Dendritic cell treated with granulocyte-macrophage colony-stimulating factor and Interleukin-4, amounts not matched to agents 40 ng/mL and 50 ng/mL, for 4 days (primary cell): ENCODE results near the gene TRIM33.
"Not testable (repeated sequence)": the region's sequence is repeated elsewhere in the genome, so short reads cannot be mapped to it uniquely, and the experiment has no call there.

Experiments
- H3K27ac Mint-ChIP-seq: one replicate; pipeline ENCODE4 v1.8.0; 2022; ENCODE audit warnings: mild to moderate bottlenecking, mixed read lengths
- H3K27me3 Mint-ChIP-seq: one replicate; pipeline ENCODE4 v1.8.0; 2022; ENCODE audit warnings: mild to moderate bottlenecking, mixed read lengths
- H3K36me3 Mint-ChIP-seq: one replicate; pipeline ENCODE4 v1.8.0; 2022; ENCODE audit warnings: low read depth, mixed read lengths
- H3K4me1 Mint-ChIP-seq: one replicate; pipeline ENCODE4 v1.8.0; 2022; ENCODE audit warnings: low read depth, mixed read lengths
- H3K4me3 Mint-ChIP-seq: one replicate; pipeline ENCODE4 v1.8.0; 2022; ENCODE audit warnings: mild to moderate bottlenecking, moderate library complexity, mixed read lengths
- H3K9me3 Mint-ChIP-seq: one replicate; pipeline ENCODE4 v1.8.0; 2022; ENCODE audit warnings: mixed read lengths
- intact Hi-C: fragments of 100-400 bp; cut with micrococcal nuclease; formaldehyde crosslinking; loops from one replicate; pipeline ENCODE4 v1.15.0; 2022

TRIM33 gene

GRCh38 chr1:114446198-114446597 is 64.8 kb downstream of the TRIM33 start:
- no peaks in the 10 kb centered on the region for H3K27me3 Mint-ChIP-seq
- intact Hi-C loops: loop anchor here (10.0 kb wide), 1 partner anchor 109 kb away; no protein-coding TSS in a partner anchor
- H3K27ac Mint-ChIP-seq: no peak overlapping the region
- H3K4me1 Mint-ChIP-seq: no peaks in the 10 kb centered on the region
- H3K4me3 Mint-ChIP-seq: no peak overlapping the region
- peaks cover 33% of the 10 kb centered on the region for H3K36me3 Mint-ChIP-seq
- no peaks in the 10 kb centered on the region for H3K9me3 Mint-ChIP-seq

GRCh38 chr1:114443226-114443625 is 67.8 kb downstream of the TRIM33 start:
- not testable (repeated sequence) for H3K9me3 Mint-ChIP-seq, H3K4me3 Mint-ChIP-seq, H3K4me1 Mint-ChIP-seq, H3K27me3 Mint-ChIP-seq, H3K27ac Mint-ChIP-seq
- intact Hi-C loops: loop anchor here (10.0 kb wide), 1 partner anchor 112 kb away; no protein-coding TSS in a partner anchor
- peaks cover 63% of the 10 kb centered on the region for H3K36me3 Mint-ChIP-seq

GRCh38 chr1:114441332-114441731 is 69.7 kb downstream of the TRIM33 start:
- no peak overlapping the region for H3K27ac Mint-ChIP-seq
- no peak overlapping the region for H3K4me3 Mint-ChIP-seq
- intact Hi-C loops: loop anchor here (10.0 kb wide), 1 partner anchor 113 kb away; no protein-coding TSS in a partner anchor
- H3K4me1 Mint-ChIP-seq: no peaks in the 10 kb centered on the region
- H3K27me3 Mint-ChIP-seq: no peaks in the 10 kb centered on the region
- H3K36me3 Mint-ChIP-seq: peaks cover 69% of the 10 kb centered on the region
- H3K9me3 Mint-ChIP-seq: no peaks in the 10 kb centered on the region

- H3K9me3 Mint-ChIP-seq: no peaks in the 10 kb centered on the region
- peaks cover 55% of the 10 kb centered on the region for H3K36me3 Mint-ChIP-seq
These were observed 71.6 kb downstream of the TRIM33 start for GRCh38 chr1:114439369-114439768.

GRCh38 chr1:114437812-114438211 is 73.2 kb downstream of the TRIM33 start:
- H3K4me1 Mint-ChIP-seq: no peaks in the 10 kb centered on the region

More at GRCh38 chr1:114439369-114439768, 71.6 kb downstream of the TRIM33 start:
- Mint-ChIP-seq H3K4me3 (no peak overlapping the region), H3K27me3 (no peaks in the 10 kb centered on the region), H3K27ac (no peak overlapping the region), H3K4me1 (no peaks in the 10 kb centered on the region)
- intact Hi-C loops: no loop called here

GRCh38 chr1:114436799-114437198 is 74.2 kb downstream of the TRIM33 start:
- Mint-ChIP-seq H3K4me1 (no peaks in the 10 kb centered on the region), H3K4me3 (no peak overlapping the region), H3K27me3 (no peaks in the 10 kb centered on the region), H3K36me3 (peaks cover 57% of the 10 kb centered on the region), H3K9me3 (no peaks in the 10 kb centered on the region), H3K27ac (no peak overlapping the region)
- intact Hi-C loops: no loop called here

More at GRCh38 chr1:114437812-114438211, 73.2 kb downstream of the TRIM33 start:
- intact Hi-C loops: no loop called here
- Mint-ChIP-seq H3K9me3 (no peaks in the 10 kb centered on the region), H3K27me3 (no peaks in the 10 kb centered on the region), H3K36me3 (peaks cover 51% of the 10 kb centered on the region), H3K27ac (no peak overlapping the region), H3K4me3 (no peak overlapping the region)

- no peak overlapping the region for H3K4me3 Mint-ChIP-seq
- intact Hi-C loops: no loop called here
- H3K27ac Mint-ChIP-seq: no peak overlapping the region
- H3K4me1 Mint-ChIP-seq: no peaks in the 10 kb centered on the region
- no peaks in the 10 kb centered on the region for H3K9me3 Mint-ChIP-seq
- H3K36me3 Mint-ChIP-seq: peaks cover 51% of the 10 kb centered on the region
- H3K27me3 Mint-ChIP-seq: no peaks in the 10 kb centered on the region
These were observed 75.8 kb downstream of the TRIM33 start for GRCh38 chr1:114435088-114435715.

GRCh38 chr1:114431026-114431425 is 80.0 kb downstream of the TRIM33 start:
- Mint-ChIP-seq H3K36me3 (peaks cover 45% of the 10 kb centered on the region), H3K27me3 (no peaks in the 10 kb centered on the region), H3K27ac (no peak overlapping the region), H3K4me3 (no peak overlapping the region), H3K9me3 (no peaks in the 10 kb centered on the region), H3K4me1 (no peaks in the 10 kb centered on the region)
- intact Hi-C loops: no loop called here

GRCh38 chr1:114428083-114428754 is 82.8 kb downstream of the TRIM33 start:
- no peaks in the 10 kb centered on the region for H3K9me3 Mint-ChIP-seq
- no peak overlapping the region for H3K27ac Mint-ChIP-seq
- no peaks in the 10 kb centered on the region for H3K4me1 Mint-ChIP-seq
- intact Hi-C loops: loop anchor here (1.0 to 10.0 kb wide), 2 partner anchors 82 to 453 kb away; partner anchors contain the start of gene OLFML3
- no peak overlapping the region for H3K4me3 Mint-ChIP-seq
- no peaks in the 10 kb centered on the region for H3K27me3 Mint-ChIP-seq
- H3K36me3 Mint-ChIP-seq: peaks cover 61% of the 10 kb centered on the region

GRCh38 chr1:114427612-114428011 is 83.4 kb downstream of the TRIM33 start:
- H3K36me3 Mint-ChIP-seq: peaks cover 58% of the 10 kb centered on the region
- H3K4me3 Mint-ChIP-seq: no peak overlapping the region
- no peak overlapping the region for H3K27ac Mint-ChIP-seq
- no peaks in the 10 kb centered on the region for H3K9me3 Mint-ChIP-seq
- H3K27me3 Mint-ChIP-seq: no peaks in the 10 kb centered on the region
- no peaks in the 10 kb centered on the region for H3K4me1 Mint-ChIP-seq
- intact Hi-C loops: loop anchor here (1.0 to 10.0 kb wide), 2 partner anchors 81 to 453 kb away; partner anchors contain the start of gene OLFML3

- no peak overlapping the region for H3K27ac Mint-ChIP-seq
- intact Hi-C loops: loop anchor here (10.0 kb wide), 1 partner anchor 449 kb away; the partner anchor contains the start of gene OLFML3
- no peaks in the 10 kb centered on the region for H3K9me3 Mint-ChIP-seq
- peaks cover 75% of the 10 kb centered on the region for H3K36me3 Mint-ChIP-seq
- H3K27me3 Mint-ChIP-seq: no peaks in the 10 kb centered on the region
- H3K4me1 Mint-ChIP-seq: no peaks in the 10 kb centered on the region
- no peak overlapping the region for H3K4me3 Mint-ChIP-seq
These were observed 87.5 kb downstream of the TRIM33 start for GRCh38 chr1:114423455-114423854.

GRCh38 chr1:114418948-114419347 is 92.1 kb downstream of the TRIM33 start:
- peaks cover 81% of the 10 kb centered on the region for H3K36me3 Mint-ChIP-seq
- H3K9me3 Mint-ChIP-seq, H3K27me3 Mint-ChIP-seq, H3K4me1 Mint-ChIP-seq, H3K27ac Mint-ChIP-seq, H3K4me3 Mint-ChIP-seq, intact Hi-C loops: not testable (repeated sequence)

GRCh38 chr1:114397601-114398000 is 113.4 kb downstream of the TRIM33 start:
- intact Hi-C loops: no loop called here
- no peaks in the 10 kb centered on the region for H3K27me3 Mint-ChIP-seq
- no peak overlapping the region for H3K4me3 Mint-ChIP-seq
- no peak overlapping the region for H3K27ac Mint-ChIP-seq
- peaks cover 71% of the 10 kb centered on the region for H3K36me3 Mint-ChIP-seq
- H3K4me1 Mint-ChIP-seq: no peaks in the 10 kb centered on the region
- no peaks in the 10 kb centered on the region for H3K9me3 Mint-ChIP-seq

GRCh38 chr1:114395863-114396262 is 115.1 kb downstream of the TRIM33 start:
- Mint-ChIP-seq H3K4me3 (no peak overlapping the region), H3K36me3 (peaks cover 68% of the 10 kb centered on the region), H3K27me3 (no peaks in the 10 kb centered on the region), H3K4me1 (no peaks in the 10 kb centered on the region), H3K27ac (no peak overlapping the region), H3K9me3 (no peaks in the 10 kb centered on the region)
- intact Hi-C loops: no loop called here
